Neural cell (in vitro differentiated cells): ENCODE results near the gene MRC2.

Experiments
- RAD21 ChIP-seq: fragments of 450-650 bp; conservative IDR thresholded peaks from 2 replicates; pipeline ENCODE4 v1.6.1; 2014; ENCODE audit warnings: antibody characterized with exemption, mild to moderate bottlenecking, moderate library complexity
- TF ChIP-seq, protein P1 (sequence below): fragments of 450-650 bp; IDR thresholded peaks from 2 replicates; pipeline ENCODE4 v1.5.1; 2014; ENCODE audit warnings: antibody characterized with exemption, mild to moderate bottlenecking, moderate library complexity; ENCODE audit not compliant: poor library complexity, severe bottlenecking

DNA sequence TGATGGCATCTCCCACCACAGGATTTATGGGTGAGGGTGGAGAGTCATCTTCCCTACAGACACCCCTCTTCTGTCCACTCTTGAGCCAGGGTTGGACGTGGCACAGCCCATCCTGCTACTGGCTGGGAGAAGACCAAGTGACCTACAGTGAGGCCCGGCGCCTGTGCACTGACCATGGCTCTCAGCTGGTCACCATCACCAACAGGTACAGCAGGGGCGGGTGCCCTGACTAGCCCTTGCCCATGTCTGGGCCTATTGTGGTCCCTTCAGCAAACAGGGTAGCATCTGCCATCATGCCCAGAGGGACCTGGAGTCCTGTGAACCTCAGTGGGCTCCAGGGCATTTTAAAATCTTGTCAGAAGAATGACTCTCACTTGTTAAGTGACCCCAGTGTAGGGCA, 48.2 kb downstream of the MRC2 start:
- TF ChIP-seq, protein P1, sequence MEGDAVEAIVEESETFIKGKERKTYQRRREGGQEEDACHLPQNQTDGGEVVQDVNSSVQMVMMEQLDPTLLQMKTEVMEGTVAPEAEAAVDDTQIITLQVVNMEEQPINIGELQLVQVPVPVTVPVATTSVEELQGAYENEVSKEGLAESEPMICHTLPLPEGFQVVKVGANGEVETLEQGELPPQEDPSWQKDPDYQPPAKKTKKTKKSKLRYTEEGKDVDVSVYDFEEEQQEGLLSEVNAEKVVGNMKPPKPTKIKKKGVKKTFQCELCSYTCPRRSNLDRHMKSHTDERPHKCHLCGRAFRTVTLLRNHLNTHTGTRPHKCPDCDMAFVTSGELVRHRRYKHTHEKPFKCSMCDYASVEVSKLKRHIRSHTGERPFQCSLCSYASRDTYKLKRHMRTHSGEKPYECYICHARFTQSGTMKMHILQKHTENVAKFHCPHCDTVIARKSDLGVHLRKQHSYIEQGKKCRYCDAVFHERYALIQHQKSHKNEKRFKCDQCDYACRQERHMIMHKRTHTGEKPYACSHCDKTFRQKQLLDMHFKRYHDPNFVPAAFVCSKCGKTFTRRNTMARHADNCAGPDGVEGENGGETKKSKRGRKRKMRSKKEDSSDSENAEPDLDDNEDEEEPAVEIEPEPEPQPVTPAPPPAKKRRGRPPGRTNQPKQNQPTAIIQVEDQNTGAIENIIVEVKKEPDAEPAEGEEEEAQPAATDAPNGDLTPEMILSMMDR, result no peak
- no peak for TF ChIP-seq RAD21
